ENCODE data around the gene POLA2. TPM values are rescaled to one million over a fixed set of nuclear protein-coding genes. Genes with fewer than 3 reads are reported as not detected.

The POLA2 gene
- total and polyA plus RNA-seq, 4 donors = 4.5 to 14.2 (median 9.5) TPM

- 6 to 12% methylated on average over 41 to 42 of the region's 42 CpGs for WGBS, 2 donors
- ATAC-seq (ENCODE audit: insufficient read depth, low FRiP score) = peak; percentile 34
- Histone ChIP-seq H3K4me1 (ENCODE audit: control insufficient read depth in 5 of 5, insufficient read depth in 5 of 5, low read length in 5 of 5) (peaks cover 0 to 14% (median 5%) of the 10 kb centered on the region in 5 donors), H3K9ac (ENCODE audit: insufficient read depth in 1 of 2, low read length in 2 of 2) (peak overlapping the region in 1 of 2 donors; percentile 67), H3K9me3 (ENCODE audit: control insufficient read depth in 4 of 4, insufficient read depth in 3 of 4, low read length in 3 of 4) (peaks cover 0 to 2% (median 0%) of the 10 kb centered on the region in 4 donors), H3K27me3 (ENCODE audit: control insufficient read depth in 3 of 3, insufficient read depth in 3 of 3, low read length in 2 of 3) (peaks cover 0 to 6% (median 4%) of the 10 kb centered on the region in 3 donors), H3K27ac (ENCODE audit: low read depth in 1 of 2, low read length in 1 of 2) (peak overlapping the region in 1 of 2 donors; percentile 7), H3K4me3 (peak overlapping the region; percentile 8), H3K36me3 (ENCODE audit: control insufficient read depth in 4 of 4, insufficient read depth in 4 of 4, low read length in 4 of 4) (peaks cover 0 to 4% (median 0%) of the 10 kb centered on the region in 4 donors)
- DNase-seq = peak; percentile 50 to 58 (median 51)
- peak; percentile 4 for TF ChIP-seq CTCF (IDR thresholded peaks at IDR 0.05; ENCODE audit: control extremely low read depth, extremely low read depth)
Observed at GRCh38 chr11:65225279-65226102, 36.3 kb upstream of the POLA2 start.

DNA sequence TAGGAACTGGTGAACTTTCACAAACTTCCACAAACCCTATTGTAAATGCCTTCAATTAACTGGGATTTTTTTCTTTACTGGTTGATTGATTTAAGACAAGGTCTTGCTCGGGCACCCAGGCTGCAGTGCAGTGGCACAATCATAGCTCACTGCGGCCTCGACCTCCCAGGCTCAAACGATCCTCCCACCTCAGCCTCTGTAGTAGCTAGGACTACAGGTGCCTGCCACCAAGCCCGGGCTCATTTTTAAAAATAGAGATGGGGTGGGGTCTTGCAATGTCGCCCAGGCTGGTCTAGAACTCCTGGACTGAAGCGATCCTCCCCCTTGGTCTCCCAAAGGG is 35.7 kb upstream of the POLA2 start:
- H3K4me3 ChIP-seq = no peak overlapping the region
- WGBS, 2 donors = 46 to 58% methylated on average over 7 of the region's 7 CpGs
- H3K36me3 ChIP-seq (ENCODE audit: control insufficient read depth in 4 of 4, insufficient read depth in 4 of 4, low read length in 4 of 4) = peaks cover 0 to 4% (median 0%) of the 10 kb centered on the region in 4 donors
- peaks cover 0 to 2% (median 0%) of the 10 kb centered on the region in 4 donors for H3K9me3 ChIP-seq (ENCODE audit: control insufficient read depth in 4 of 4, insufficient read depth in 3 of 4, low read length in 3 of 4)
- H3K27ac ChIP-seq (ENCODE audit: low read depth in 1 of 2, low read length in 1 of 2) = no peak overlapping the region
- peak overlapping the region in 1 of 2 donors; percentile 67 for H3K9ac ChIP-seq (ENCODE audit: insufficient read depth in 1 of 2, low read length in 2 of 2)
- ATAC-seq (ENCODE audit: insufficient read depth, low FRiP score) (no peak), DNase-seq (no peak)
- peaks cover 0 to 6% (median 4%) of the 10 kb centered on the region in 3 donors for H3K27me3 ChIP-seq (ENCODE audit: control insufficient read depth in 3 of 3, insufficient read depth in 3 of 3, low read length in 2 of 3)
- H3K4me1 ChIP-seq (ENCODE audit: control insufficient read depth in 5 of 5, insufficient read depth in 5 of 5, low read length in 5 of 5) = peaks cover 0 to 14% (median 5%) of the 10 kb centered on the region in 5 donors
- no peak for TF ChIP-seq CTCF (IDR thresholded peaks at IDR 0.05; ENCODE audit: control extremely low read depth, extremely low read depth)

- Histone ChIP-seq H3K36me3 (ENCODE audit: control insufficient read depth in 4 of 4, insufficient read depth in 4 of 4, low read length in 4 of 4) (peaks cover 0 to 4% (median 0%) of the 10 kb centered on the region in 4 donors), H3K4me1 (ENCODE audit: control insufficient read depth in 5 of 5, insufficient read depth in 5 of 5, low read length in 5 of 5) (peaks cover 0 to 14% (median 3%) of the 10 kb centered on the region in 5 donors), H3K9me3 (ENCODE audit: control insufficient read depth in 4 of 4, insufficient read depth in 3 of 4, low read length in 3 of 4) (peaks cover 0 to 2% (median 0%) of the 10 kb centered on the region in 4 donors), H3K27me3 (ENCODE audit: control insufficient read depth in 3 of 3, insufficient read depth in 3 of 3, low read length in 2 of 3) (peaks cover 0 to 6% (median 4%) of the 10 kb centered on the region in 3 donors), H3K27ac (ENCODE audit: low read depth in 1 of 2, low read length in 1 of 2) (no peak overlapping the region), H3K4me3 (no peak overlapping the region), H3K9ac (ENCODE audit: insufficient read depth in 1 of 2, low read length in 2 of 2) (no peak overlapping the region)
- WGBS, 2 donors = 87 to 96% methylated on average over 2 of the region's 2 CpGs
- ATAC-seq (ENCODE audit: insufficient read depth, low FRiP score) (no peak), DNase-seq (no peak)
- TF ChIP-seq CTCF (IDR thresholded peaks at IDR 0.05; ENCODE audit: control extremely low read depth, extremely low read depth) = no peak
Observed at GRCh38 chr11:65227879-65228278, 33.9 kb upstream of the POLA2 start.

All from lung (tissue), 12 donors.